Activated CD8-positive, alpha-beta memory T cell treated with anti-CD3 and anti-CD28 coated beads, Interleukin-2, amount 50 U/mL, for 48 hours (primary cell): ENCODE data around the gene TBC1D8.

Source experiments
- DNase-seq: peaks from one replicate; pipeline ENCODE4 v3.0.0-alpha.2; 2020

TBC1D8 gene

DNA sequence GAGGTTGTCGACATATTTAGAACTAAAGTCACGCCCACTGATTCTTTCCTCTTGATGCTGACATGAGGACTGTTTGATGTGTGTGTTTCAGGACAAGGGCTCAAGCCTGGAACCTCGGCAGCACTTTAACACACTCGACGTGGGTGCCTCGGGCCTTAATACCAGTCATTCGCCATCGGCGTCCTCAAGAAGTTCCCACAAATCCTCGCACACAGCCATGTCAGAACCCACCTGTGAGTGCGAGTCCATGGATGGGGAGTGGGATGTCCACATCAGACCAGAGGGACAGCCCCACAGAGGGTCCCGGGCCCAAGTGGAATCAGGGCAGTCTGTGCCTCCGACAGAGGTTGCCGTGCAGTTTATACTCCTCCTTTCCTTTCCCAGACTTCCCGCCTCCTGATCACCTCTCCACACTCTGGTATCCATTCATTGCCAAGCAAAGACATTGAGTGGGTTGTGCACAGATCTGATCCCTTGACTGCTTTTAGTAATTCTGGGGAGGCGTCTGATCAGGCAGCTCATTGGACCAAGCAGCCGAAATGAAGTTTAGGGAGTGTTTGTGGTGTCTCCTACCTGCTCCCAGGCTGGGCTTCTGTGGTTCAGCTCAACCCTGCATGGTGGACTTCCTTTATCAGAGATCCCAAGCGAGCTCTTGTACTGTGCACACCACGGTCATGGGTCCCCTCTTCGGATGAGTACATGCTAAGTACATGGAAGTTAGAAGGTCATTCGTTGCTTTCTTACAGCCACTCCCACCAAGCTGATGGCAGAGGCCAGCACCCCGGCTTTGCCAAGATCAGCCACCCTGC lies 176.3 kb downstream of the TBC1D8 start:
- no peak for DNase-seq

DNA sequence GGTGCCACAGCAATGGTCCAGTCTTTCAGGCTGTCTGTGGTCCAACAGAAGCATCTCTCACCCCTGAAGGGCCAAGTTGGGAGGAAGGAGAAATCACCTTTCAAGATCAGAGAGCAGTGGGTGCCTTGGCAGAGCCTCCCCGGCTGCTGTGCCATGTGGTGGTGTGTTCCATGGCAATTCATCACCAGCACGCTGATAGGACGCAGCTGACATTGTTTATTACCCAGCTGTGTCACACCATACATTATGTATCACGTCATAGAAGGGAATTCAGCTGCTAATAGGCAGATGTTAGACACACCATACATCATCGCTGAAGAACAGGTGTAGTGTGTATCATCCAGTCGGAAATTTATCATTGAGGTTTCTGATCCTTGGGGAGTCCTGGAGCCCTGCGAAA lies 178.7 kb downstream of the TBC1D8 start:
- DNase-seq, result no peak

GRCh38 chr2:100971221-100971620 lies 180.0 kb downstream of the TBC1D8 start:
- no peak for DNase-seq

GRCh38 chr2:100969998-100970397 lies 181.2 kb downstream of the TBC1D8 start:
- DNase-seq, result no peak

DNA sequence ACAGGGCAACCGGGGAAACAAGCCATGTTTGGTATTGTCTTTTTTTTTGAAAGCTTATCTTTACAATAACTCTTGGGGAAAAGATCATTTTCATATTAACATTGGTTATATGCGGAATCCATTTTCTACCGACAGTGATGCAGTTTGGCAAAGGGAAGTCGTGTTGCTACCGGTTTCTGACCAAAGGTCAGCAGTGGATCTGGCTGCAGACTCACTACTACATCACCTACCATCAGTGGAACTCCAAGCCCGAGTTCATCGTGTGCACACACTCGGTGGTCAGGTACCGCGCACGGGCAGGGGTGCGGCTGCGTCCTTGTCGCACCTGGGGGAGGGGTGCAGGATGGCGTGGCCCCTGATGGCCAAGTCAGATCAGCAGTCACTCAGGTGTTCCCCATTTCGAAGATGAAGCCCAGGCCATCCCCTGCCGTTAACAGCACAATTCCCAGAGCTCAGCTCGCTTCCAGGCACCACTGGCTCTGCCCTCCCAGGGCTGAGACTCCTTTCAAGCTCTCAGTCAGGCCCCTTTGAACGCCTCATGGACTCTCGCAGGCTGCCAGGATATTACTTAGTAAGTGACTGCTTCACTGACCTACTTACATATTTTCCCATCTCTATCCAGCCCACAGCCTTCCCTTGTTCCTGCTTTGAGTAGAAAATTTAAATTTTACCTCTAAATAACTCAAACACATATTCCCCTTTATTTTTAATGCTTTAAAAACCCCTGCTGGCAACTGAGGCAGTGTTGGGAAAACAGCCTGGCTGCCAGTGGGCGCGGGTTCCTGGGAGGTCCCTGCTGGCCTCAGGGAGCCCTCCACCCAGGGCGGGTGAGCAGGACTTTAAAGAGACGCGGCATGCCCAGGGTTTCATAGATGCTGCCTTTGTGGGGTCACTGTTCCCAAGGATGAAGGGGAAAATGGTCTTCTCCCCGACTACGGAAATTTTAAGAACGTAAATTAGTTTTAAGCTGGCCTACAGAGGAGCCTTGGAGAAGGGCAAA lies 182.7 kb downstream of the TBC1D8 start:
- DNase-seq, result no peak

DNA sequence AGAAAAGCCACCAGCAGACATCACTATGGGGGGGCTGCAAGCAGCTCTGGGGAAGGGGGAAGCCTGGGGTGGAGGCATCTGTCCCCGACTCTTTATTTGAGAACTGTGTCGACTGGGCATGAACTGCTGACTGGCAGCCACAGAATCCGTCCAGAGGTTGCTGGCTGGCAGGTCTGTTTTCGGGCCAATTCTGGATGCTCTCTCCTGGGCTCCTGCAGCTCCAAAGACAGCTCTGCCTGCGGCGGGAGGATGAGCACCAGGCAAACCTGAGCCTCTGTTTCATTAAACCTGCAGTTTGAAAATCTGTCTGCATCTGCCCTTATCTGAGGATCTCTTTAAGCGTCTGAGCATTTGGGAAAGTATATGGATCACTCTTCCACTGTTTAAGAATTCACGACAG lies 183.5 kb downstream of the TBC1D8 start:
- no peak for DNase-seq

DNA sequence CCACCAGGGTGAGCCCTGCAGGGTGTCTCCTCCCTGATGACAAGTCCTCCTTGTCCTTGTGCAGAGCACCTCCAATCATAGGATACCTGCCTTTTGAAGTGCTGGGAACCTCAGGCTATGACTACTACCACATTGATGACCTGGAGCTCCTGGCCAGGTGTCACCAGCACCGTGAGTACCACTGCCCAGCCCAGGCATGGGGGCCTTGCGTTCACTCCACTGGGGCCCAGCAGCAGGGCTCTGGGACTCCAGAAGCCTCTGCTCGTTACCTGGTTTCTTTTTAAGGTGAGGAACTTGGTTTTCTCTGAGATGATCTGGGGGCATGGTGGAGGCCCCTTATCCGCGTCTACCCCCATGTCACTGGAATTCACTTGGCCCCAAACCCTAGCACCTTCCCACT lies 185.6 kb downstream of the TBC1D8 start:
- DNase-seq, result no peak

- DNase-seq, result no peak
Measured at GRCh38 chr2:100964681-100965169, 186.5 kb downstream of the TBC1D8 start.

- no peak for DNase-seq
Measured at GRCh38 chr2:100964222-100964621, 187.0 kb downstream of the TBC1D8 start.

DNA sequence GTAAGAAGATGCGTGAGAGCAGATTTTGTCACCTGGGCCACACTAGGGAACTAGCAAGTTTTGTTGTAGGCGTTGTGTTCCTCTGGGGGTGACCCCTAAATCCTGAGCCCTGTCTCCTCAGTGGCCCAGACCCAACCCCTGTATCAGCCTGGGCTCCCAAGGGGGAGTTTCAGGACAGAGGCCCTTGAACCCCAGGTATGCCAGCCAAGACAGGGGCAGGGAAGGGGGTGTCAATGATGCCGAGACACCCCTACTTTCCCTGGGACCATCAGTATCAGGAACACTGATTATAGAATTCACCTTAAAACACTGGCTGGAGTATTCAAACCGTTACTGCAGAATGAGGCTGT lies 188.2 kb downstream of the TBC1D8 start:
- no peak for DNase-seq

- no peak for DNase-seq
Measured at GRCh38 chr2:100962366-100963025, 188.7 kb downstream of the TBC1D8 start.

DNA sequence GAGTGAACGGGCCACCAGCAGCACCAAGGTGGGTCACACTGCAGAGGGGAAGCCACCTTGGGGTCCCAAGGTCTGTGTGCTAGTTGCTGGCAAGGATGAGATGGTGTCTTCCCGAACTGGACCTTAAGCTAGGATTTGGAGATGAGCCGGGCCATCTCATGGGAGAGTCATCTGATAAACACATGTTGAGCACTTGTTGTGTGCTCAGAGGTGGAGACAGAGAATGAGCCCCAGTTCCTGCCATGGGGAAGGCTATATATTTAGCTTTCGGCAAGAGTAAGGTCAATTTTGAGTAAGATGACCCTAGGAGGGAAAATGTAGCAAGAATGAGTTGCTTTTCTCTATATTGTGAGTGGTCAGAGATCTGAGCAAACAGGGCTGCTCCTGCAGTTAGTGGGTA lies 190.5 kb downstream of the TBC1D8 start:
- no peak for DNase-seq

GRCh38 chr2:100959225-100959880 lies 191.8 kb downstream of the TBC1D8 start:
- no peak for DNase-seq

- no peak for DNase-seq
Measured at GRCh38 chr2:100957996-100958653, 193.1 kb downstream of the TBC1D8 start.
